GM13976 (cell line): ENCODE results near the gene LRPPRC.

Source experiments
- DNase-seq: peaks from one replicate; pipeline ENCODE4 v3.0.0; 2012; ENCODE audit warnings: low spot score
- in situ Hi-C: fragments of 300-500 bp; cut with MboI; formaldehyde crosslinking; loops from one replicate; pipeline ENCODE4 v1.12.0; 2022; ENCODE audit warnings: low sequenced_read_pairs, mixed read lengths, inconsistent platforms; ENCODE audit not compliant: unreplicated experiment
- TF ChIP-seq, protein P1 (sequence below): IDR thresholded peaks from 2 replicates; pipeline ENCODE4 v1.5.1; 2012; ENCODE audit warnings: borderline replicate concordance, mild to moderate bottlenecking; ENCODE audit not compliant: insufficient read depth; ENCODE audit errors: extremely low read depth, missing control alignments, control extremely low read depth

LRPPRC gene

DNA sequence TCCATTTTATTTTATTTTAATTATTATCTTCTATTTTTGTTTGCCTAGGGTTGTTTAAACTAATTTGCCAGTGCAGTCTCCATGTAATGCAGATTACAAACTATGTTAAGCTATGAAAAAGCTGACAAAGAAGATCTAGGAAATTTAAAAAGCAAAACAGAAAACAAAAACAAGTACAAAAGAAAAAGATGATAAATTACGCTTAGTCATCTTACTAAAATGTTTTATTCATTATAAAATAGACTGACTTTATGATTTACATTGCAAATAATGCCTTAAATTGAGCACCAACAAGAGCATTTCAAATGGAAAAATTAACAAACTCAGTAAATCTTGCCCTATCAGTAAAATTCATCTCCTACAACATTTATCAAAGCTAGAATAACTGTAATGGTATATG lies 52.9 kb downstream of the LRPPRC start:
- in situ Hi-C loops: no loop called here
- no peak for DNase-seq
- TF ChIP-seq, protein P1, sequence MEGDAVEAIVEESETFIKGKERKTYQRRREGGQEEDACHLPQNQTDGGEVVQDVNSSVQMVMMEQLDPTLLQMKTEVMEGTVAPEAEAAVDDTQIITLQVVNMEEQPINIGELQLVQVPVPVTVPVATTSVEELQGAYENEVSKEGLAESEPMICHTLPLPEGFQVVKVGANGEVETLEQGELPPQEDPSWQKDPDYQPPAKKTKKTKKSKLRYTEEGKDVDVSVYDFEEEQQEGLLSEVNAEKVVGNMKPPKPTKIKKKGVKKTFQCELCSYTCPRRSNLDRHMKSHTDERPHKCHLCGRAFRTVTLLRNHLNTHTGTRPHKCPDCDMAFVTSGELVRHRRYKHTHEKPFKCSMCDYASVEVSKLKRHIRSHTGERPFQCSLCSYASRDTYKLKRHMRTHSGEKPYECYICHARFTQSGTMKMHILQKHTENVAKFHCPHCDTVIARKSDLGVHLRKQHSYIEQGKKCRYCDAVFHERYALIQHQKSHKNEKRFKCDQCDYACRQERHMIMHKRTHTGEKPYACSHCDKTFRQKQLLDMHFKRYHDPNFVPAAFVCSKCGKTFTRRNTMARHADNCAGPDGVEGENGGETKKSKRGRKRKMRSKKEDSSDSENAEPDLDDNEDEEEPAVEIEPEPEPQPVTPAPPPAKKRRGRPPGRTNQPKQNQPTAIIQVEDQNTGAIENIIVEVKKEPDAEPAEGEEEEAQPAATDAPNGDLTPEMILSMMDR: no peak

DNA sequence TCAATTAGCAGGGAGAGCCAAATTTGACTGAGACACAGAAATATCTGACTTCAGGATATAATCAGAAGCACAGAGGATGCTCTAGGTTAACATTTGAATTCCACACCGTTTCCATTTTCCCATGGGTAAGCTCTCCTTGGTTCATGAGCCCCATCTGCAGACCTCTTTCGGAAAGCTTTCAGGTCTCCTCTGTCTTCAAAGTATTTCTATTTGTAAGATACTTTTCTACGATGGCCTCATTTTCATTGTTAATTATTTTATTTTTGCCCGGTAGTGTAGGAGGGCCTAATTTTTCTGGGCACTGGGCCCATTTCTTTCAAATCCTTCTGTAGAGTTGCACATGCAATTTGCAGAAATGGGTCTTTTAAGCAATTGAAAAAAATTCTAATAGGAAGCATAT lies 53.8 kb downstream of the LRPPRC start:
- in situ Hi-C loops: no loop called here
- no peak for DNase-seq
- TF ChIP-seq, protein P1: no peak

DNA sequence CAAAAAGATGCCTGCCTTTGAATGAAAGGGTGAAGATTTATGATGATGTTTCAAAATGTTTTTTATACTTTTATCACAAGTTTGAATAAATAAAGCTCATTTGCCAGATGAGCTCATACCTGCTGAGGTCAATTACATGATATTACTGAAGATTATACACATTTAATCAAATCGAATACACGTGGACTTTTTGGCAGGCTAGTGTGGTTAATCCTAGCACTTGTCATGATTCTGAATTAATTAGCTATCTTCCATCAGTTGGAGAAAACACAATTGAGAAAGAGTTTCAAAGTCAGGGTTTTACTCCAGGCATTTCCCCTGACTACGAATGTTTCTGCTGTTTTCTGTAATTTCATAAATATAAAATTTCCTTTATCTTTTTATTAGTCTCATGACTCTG lies 54.4 kb downstream of the LRPPRC start:
- in situ Hi-C loops: no loop called here
- TF ChIP-seq, protein P1: no peak
- DNase-seq: no peak

DNA sequence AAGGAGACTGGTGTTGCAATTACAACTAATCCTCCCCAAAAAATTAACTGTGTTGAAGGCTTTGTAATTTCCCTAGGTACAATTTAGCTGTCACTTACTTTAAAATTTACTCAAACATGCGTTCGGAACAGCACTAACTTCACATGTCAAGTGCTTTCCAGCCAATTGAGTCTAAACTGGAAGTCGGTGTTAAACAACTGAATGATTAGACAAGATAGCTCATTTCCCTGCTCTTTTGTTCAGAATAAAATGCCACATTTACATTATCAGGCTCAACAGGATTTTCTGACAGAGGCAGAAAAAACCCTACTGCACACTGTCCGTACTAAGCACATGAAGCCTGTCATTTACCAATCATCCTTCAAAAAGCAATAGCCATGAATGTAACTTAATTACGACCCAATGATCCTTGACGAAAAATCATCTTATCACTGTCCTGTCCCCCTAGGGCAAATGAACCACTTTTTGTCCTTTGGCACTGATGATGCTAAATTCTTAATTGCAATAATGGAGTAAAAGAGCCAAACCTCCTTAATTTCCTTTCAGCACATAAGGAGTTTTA lies 56.0 kb downstream of the LRPPRC start:
- TF ChIP-seq, protein P1: no peak
- DNase-seq: no peak
- in situ Hi-C loops: no loop called here

DNA sequence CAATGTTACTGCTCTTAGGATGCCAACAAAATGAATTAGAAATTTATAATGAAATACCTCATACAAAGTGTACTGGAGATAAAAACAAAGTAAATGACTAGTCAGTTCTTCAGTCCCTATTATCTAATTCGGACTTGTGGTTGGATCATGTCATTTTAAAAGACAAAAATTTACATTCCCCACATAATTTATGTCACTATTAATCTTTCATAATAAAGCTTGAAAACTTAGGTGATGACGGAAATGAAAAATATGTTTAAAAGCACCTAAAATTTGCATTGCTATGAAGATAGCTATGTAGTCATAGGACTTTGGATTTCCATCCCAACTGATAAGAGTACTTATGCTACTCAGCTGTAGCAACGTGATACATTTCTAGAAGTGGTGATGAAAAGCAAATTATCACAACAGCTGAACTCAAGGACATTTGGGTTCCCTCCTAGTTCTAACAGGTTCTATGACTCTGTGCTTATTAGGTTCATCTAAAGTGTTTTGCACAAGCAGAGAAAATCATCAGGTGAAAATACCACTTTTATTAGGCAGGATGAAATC lies 58.4 kb downstream of the LRPPRC start:
- TF ChIP-seq, protein P1: no peak
- in situ Hi-C loops: no loop called here
- DNase-seq: no peak

DNA sequence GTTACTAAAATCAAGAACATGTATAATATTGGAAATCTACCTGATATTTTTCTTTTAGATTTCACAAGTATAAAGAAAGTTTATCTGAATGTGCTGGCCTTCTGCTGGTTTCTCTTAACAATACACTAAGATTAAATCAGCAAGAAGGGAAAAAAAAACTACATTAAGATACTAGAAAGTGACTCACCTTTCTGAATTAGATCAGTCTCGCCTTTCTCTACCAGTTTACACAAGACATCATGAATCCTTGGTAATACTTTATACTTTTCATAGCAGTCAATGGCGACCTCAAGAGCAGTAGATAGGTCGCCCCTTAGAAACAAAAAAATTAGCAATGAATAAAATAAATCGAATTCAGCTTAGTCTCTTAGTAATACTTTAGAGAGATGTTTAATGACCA lies 61.2 kb downstream of the LRPPRC start:
- TF ChIP-seq, protein P1: no peak
- no peak for DNase-seq
- in situ Hi-C loops: no loop called here
